Fibroblast of lung (primary cell): ENCODE measurements around the gene CPNE4. TPM values are rescaled to one million over a fixed set of nuclear protein-coding genes. Genes with fewer than 3 reads are reported as not detected.

Experiments
- DNase-seq, 2 donors: peaks; one replicate each; pipeline versions ENCODE4 v3.0.0 to v3.0.0-alpha.2; 2010; ENCODE audit warnings: low read depth in 2 of 2
- H2AFZ ChIP-seq: 2 replicates; pipeline ENCODE4 v1.5.1; 2012; ENCODE audit warnings: low read length, control low read depth, inconsistent platforms
- H3K27ac ChIP-seq: 2 replicates; pipeline ENCODE4 v1.5.1; 2011; ENCODE audit warnings: low read length, control low read depth; ENCODE audit not compliant: insufficient read depth
- H3K27me3 ChIP-seq: 2 replicates; pipeline ENCODE4 v1.5.1; 2011; ENCODE audit warnings: mild to moderate bottlenecking, low read length; ENCODE audit not compliant: control insufficient read depth, insufficient read depth
- H3K36me3 ChIP-seq: 2 replicates; pipeline ENCODE4 v1.5.1; 2011; ENCODE audit warnings: low read length; ENCODE audit not compliant: control insufficient read depth, insufficient read depth
- H3K4me1 ChIP-seq: 2 replicates; pipeline ENCODE4 v1.5.1; 2011; ENCODE audit warnings: low read length; ENCODE audit not compliant: control insufficient read depth, insufficient read depth; ENCODE audit errors: extremely low read depth
- H3K4me2 ChIP-seq: 2 replicates; pipeline ENCODE4 v1.5.1; 2011; ENCODE audit warnings: low read length, control low read depth; ENCODE audit not compliant: insufficient read depth; ENCODE audit errors: extremely low read depth
- H3K4me3 ChIP-seq, 4 experiments: fragments of 200-600 bp in 1 of 4; sonication (generic) in 1 of 4; replicated peaks in 1 of 4; 2 replicates each; pipeline ENCODE4 v1.5.1; 2011 to 2016; ENCODE audit warnings: low read length in 4 of 4, low read depth in 3 of 4, mild to moderate bottlenecking in 3 of 4, control low read depth in 2 of 4, inconsistent platforms in 1 of 4, mixed read lengths in 1 of 4; ENCODE audit not compliant: insufficient read depth in 1 of 4; ENCODE audit errors: control extremely low read depth in 1 of 4
- H3K79me2 ChIP-seq: 2 replicates; pipeline ENCODE4 v1.5.1; 2012; ENCODE audit warnings: mild to moderate bottlenecking, low read length, inconsistent platforms; ENCODE audit not compliant: control insufficient read depth, insufficient read depth
- H3K9ac ChIP-seq: 2 replicates; pipeline ENCODE4 v1.5.1; 2011; ENCODE audit warnings: mild to moderate bottlenecking, low read length, control low read depth; ENCODE audit not compliant: insufficient read depth
- H3K9me3 ChIP-seq: 2 replicates; pipeline ENCODE4 v1.5.1; 2012; ENCODE audit warnings: low read depth, low read length; ENCODE audit not compliant: control insufficient read depth, insufficient read depth
- H4K20me1 ChIP-seq: 2 replicates; pipeline ENCODE4 v1.5.1; 2011; ENCODE audit warnings: low read length; ENCODE audit not compliant: control insufficient read depth, insufficient read depth; ENCODE audit errors: extremely low read depth
- EZH2 ChIP-seq: IDR thresholded peaks from 2 replicates; pipeline ENCODE4 v1.5.1; 2012; ENCODE audit warnings: low read length, control low read depth, mild to moderate bottlenecking; ENCODE audit errors: missing control alignments
- polyA plus RNA-seq, 2 donors: library from polyadenylated mRNA; depleted of rRNA in 1 of 2; stranded (reverse) in 1 of 2; unstranded in 1 of 2; fragments of >200 nt; gene quantifications; 2 replicates each; pipeline ENCODE4 v1.2.1, GENCODE V29; 2011 to 2012; ENCODE audit warnings: missing spikeins in 1 of 2
- total RNA-seq: library from RNA; depleted of rRNA; stranded (reverse); fragments of >200 nt; gene quantifications from 2 replicates; pipeline ENCODE4 v1.2.1, GENCODE V29; 2014
- TF ChIP-seq, protein P1 (sequence below), 2 donors: IDR thresholded peaks in 1 of 2; conservative IDR thresholded peaks in 1 of 2; 1 replicate in 1 of 2; 2 replicates in 1 of 2; pipeline ENCODE4 v1.5.1; 2011 to 2012; ENCODE audit warnings: low read length in 2 of 2, control low read depth in 1 of 2, inconsistent platforms in 1 of 2, low read depth in 1 of 2, mild to moderate bottlenecking in 1 of 2

CPNE4 gene
- total and polyA plus RNA-seq, 2 donors (not counting 1 experiment from before 2014, with no cell fraction given) = 0.17 TPM; not detected in 1

DNA sequence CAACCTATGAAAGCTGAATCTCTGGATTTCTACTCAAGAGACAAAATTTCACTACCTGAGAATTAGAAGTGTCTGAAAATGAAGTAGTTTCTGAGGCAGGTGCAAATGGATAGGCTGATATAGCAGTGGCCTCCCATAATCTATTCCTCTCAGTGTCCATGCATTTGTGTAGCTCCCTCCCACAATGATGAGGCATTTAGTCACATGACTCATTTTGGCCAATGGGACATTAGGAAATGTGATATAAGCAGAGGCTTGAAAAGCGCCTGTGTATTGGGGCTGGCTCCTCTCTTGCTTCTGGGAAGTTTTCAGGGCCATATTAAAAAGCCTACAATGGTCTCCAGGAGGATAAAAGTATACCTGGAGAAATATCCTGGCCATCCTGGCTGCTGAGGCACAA, 452.4 kb downstream of the CPNE4 start:
- Histone ChIP-seq H3K9me3 (no peaks in the 10 kb centered on the region), H3K9ac (no peak overlapping the region), H4K20me1 (no peaks in the 10 kb centered on the region), H3K27ac (no peak overlapping the region), H3K36me3 (no peaks in the 10 kb centered on the region), H3K79me2 (no peaks in the 10 kb centered on the region), H3K4me3 (no peak overlapping the region), H3K27me3 (no peaks in the 10 kb centered on the region), H3K4me1 (no peaks in the 10 kb centered on the region), H3K4me2 (no peak overlapping the region), H2AFZ (no peak overlapping the region)
- TF ChIP-seq, protein P1, sequence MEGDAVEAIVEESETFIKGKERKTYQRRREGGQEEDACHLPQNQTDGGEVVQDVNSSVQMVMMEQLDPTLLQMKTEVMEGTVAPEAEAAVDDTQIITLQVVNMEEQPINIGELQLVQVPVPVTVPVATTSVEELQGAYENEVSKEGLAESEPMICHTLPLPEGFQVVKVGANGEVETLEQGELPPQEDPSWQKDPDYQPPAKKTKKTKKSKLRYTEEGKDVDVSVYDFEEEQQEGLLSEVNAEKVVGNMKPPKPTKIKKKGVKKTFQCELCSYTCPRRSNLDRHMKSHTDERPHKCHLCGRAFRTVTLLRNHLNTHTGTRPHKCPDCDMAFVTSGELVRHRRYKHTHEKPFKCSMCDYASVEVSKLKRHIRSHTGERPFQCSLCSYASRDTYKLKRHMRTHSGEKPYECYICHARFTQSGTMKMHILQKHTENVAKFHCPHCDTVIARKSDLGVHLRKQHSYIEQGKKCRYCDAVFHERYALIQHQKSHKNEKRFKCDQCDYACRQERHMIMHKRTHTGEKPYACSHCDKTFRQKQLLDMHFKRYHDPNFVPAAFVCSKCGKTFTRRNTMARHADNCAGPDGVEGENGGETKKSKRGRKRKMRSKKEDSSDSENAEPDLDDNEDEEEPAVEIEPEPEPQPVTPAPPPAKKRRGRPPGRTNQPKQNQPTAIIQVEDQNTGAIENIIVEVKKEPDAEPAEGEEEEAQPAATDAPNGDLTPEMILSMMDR (conservative IDR thresholded peaks at IDR 0.05 in 1 of 2, IDR thresholded peaks at IDR 0.05 in 1 of 2; ENCODE audit: low read depth in 1 of 2, low read length in 2 of 2) = no peak
- no peak for TF ChIP-seq EZH2
- no peak for DNase-seq

DNA sequence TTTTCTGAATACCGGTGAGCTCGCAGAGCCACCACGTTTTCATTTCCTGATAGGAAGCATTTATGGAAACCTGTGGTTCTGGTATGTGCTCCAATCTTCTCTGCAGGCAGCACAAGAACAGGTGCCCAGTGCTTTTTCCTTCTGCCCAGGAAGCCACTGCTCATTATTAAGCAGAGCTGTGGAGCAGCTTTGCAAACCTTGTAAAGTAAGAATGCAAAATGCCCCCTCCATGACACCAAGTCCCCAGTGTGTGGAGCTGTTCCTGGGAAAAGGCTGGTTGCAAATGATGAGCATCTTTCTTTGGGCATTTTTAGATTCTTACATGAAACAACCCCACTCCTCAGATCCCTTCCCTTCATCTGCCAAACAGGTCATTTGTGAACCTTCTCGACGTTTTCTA, 466.4 kb downstream of the CPNE4 start:
- no peak for TF ChIP-seq EZH2
- TF ChIP-seq, protein P1 (conservative IDR thresholded peaks at IDR 0.05 in 1 of 2, IDR thresholded peaks at IDR 0.05 in 1 of 2; ENCODE audit: low read depth in 1 of 2, low read length in 2 of 2) = no peak
- Histone ChIP-seq H3K9ac (no peak overlapping the region), H3K9me3 (no peaks in the 10 kb centered on the region), H3K27ac (no peak overlapping the region), H3K79me2 (no peaks in the 10 kb centered on the region), H4K20me1 (no peaks in the 10 kb centered on the region), H3K4me3 (no peak overlapping the region), H3K36me3 (no peaks in the 10 kb centered on the region), H3K27me3 (no peaks in the 10 kb centered on the region), H3K4me1 (no peaks in the 10 kb centered on the region), H3K4me2 (no peak overlapping the region), H2AFZ (no peak overlapping the region)
- DNase-seq = no peak

DNA sequence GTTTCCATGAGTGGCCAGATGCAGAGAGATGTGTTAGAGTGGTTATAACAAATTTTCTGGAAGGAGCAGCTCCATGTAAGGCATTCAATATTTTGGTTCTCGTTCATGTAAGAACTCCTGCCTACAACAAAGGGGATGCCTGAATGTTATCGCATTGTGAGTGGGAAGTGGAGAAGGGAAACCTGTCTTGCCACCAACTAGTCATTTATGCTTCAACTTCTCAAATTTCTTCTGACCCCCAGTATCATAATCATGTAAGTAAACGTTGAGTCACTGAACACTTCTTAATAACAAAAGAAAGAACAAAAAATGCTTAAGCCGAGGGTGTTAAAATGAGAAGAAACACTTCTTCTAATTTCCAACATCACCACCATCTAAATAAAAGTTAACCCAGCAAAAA, 470.0 kb downstream of the CPNE4 start:
- DNase-seq = no peak
- Histone ChIP-seq H3K36me3 (no peaks in the 10 kb centered on the region), H2AFZ (no peak overlapping the region), H3K9ac (no peak overlapping the region), H3K79me2 (no peaks in the 10 kb centered on the region), H3K27ac (no peak overlapping the region), H3K4me3 (no peak overlapping the region), H3K27me3 (no peaks in the 10 kb centered on the region), H4K20me1 (no peaks in the 10 kb centered on the region), H3K9me3 (no peaks in the 10 kb centered on the region), H3K4me1 (no peaks in the 10 kb centered on the region), H3K4me2 (no peak overlapping the region)
- TF ChIP-seq, protein P1 (conservative IDR thresholded peaks at IDR 0.05 in 1 of 2, IDR thresholded peaks at IDR 0.05 in 1 of 2; ENCODE audit: low read depth in 1 of 2, low read length in 2 of 2) = no peak
- TF ChIP-seq EZH2 = no peak
